Ishikawa (cell line): ENCODE data around the gene ADAMTS1.

Experiments used
- CEBPB ChIP-seq: IDR thresholded peaks from 2 replicates; pipeline ENCODE4 v1.6.1; 2012
- EP300 ChIP-seq: IDR thresholded peaks from 2 replicates; pipeline ENCODE4 v1.6.1; 2012; ENCODE audit warnings: borderline replicate concordance
- FOXM1 ChIP-seq: IDR thresholded peaks from 2 replicates; pipeline ENCODE4 v1.6.1; 2012; ENCODE audit warnings: low read depth, borderline replicate concordance
- MAX ChIP-seq: IDR thresholded peaks from 2 replicates; pipeline ENCODE4 v1.6.1; 2012

DNA sequence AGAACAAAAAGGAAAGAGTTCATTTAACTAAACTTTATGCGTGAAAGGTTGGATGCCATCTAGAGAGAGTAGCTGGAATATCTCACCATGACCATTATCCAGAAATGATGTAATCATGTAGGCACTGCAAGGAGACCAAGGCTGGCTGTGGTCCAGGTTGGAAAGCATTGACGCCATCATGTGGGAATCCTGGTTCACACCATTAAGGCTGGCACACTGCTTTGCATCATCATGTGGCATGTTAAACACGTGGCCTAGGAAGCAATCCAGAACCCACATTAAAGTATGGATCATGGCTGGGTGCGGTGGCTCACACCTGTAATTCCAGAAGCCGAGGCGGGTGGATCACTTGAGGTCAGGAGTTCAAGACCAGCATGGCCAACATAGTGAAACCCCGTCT is 4.3 kb downstream of the ADAMTS1 start:
- TF ChIP-seq FOXM1 (no peak), EP300 (no peak), MAX (no peak), CEBPB (no peak)
